GM12878 (cell line): ENCODE data around the gene CTRB1. TPM values are rescaled to one million over a fixed set of nuclear protein-coding genes. Genes with fewer than 3 reads are reported as not detected.

ENCODE experiments used
- BHLHE40 ChIP-seq, 2 experiments: fragments of 450-650 bp in 1 of 2; IDR thresholded peaks; 2 replicates each; pipeline ENCODE4 v1.6.1; 2011 to 2017; ENCODE audit warnings: low read depth in 2 of 2, borderline replicate concordance in 1 of 2, improper control_type of control experiment in 1 of 2, low read length in 1 of 2, mild to moderate bottlenecking in 1 of 2
- CHD4 ChIP-seq: fragments of 200-600 bp; sonication (generic); IDR thresholded peaks from 2 replicates; pipeline ENCODE4 v1.6.1; 2016; ENCODE audit warnings: mild to moderate bottlenecking
- CREM ChIP-seq: IDR thresholded peaks from 2 replicates; pipeline ENCODE4 v1.6.1; 2014; ENCODE audit warnings: antibody characterized with exemption, low read depth
- E2F4 ChIP-seq: IDR thresholded peaks from 2 replicates; pipeline ENCODE4 v1.6.1; 2012; ENCODE audit warnings: low read depth, low read length, improper control_type of control experiment
- EGR1 ChIP-seq, 2 experiments: IDR thresholded peaks; 1 replicate in 1 of 2; 2 replicates in 1 of 2; pipeline ENCODE4 v1.6.1; 2011 to 2012; ENCODE audit warnings: low read depth in 2 of 2, low read length in 2 of 2, borderline replicate concordance in 1 of 2, mild to moderate bottlenecking in 1 of 2, moderate library complexity in 1 of 2
- MLLT1 ChIP-seq: fragments of 450-650 bp; IDR thresholded peaks from 2 replicates; pipeline ENCODE4 v1.6.1; 2016; ENCODE audit warnings: mild to moderate bottlenecking
- NRF1 ChIP-seq: conservative IDR thresholded peaks from 2 replicates; pipeline ENCODE4 v1.6.1; 2011; ENCODE audit warnings: mild to moderate bottlenecking, low read depth, low read length, improper control_type of control experiment
- PKNOX1 ChIP-seq: fragments of 450-650 bp; IDR thresholded peaks from 2 replicates; pipeline ENCODE4 v1.6.1; 2016; ENCODE audit warnings: mild to moderate bottlenecking
- PML ChIP-seq: IDR thresholded peaks from 2 replicates; pipeline ENCODE4 v1.6.1; 2012; ENCODE audit warnings: low read length, inconsistent platforms
- POLR2AphosphoS2 ChIP-seq: IDR thresholded peaks from 2 replicates; pipeline ENCODE4 v1.6.1; 2011; ENCODE audit warnings: low read depth, mild to moderate bottlenecking, low read length, improper control_type of control experiment, moderate library complexity
- PRDM15 ChIP-seq: fragments of 450-650 bp; formaldehyde crosslinking; IDR thresholded peaks from 2 replicates; pipeline ENCODE4 v1.4.0; 2020; ENCODE audit warnings: mild to moderate bottlenecking, moderate library complexity
- RUNX3 ChIP-seq: IDR thresholded peaks from 2 replicates; pipeline ENCODE4 v1.6.1; 2012; ENCODE audit warnings: low read length, inconsistent platforms
- TCF3 ChIP-seq: IDR thresholded peaks from 2 replicates; pipeline ENCODE4 v1.6.1; 2012; ENCODE audit warnings: low read depth, mild to moderate bottlenecking, low read length, borderline replicate concordance; ENCODE audit not compliant: insufficient read depth
- ZBED1 ChIP-seq: IDR thresholded peaks from 2 replicates; pipeline ENCODE4 v1.6.1; 2016; ENCODE audit warnings: borderline replicate concordance
- ZNF24 ChIP-seq: fragments of 450-650 bp; IDR thresholded peaks from 2 replicates; pipeline ENCODE4 v1.6.1; 2017; ENCODE audit warnings: antibody characterized with exemption, mild to moderate bottlenecking
- polyA plus RNA-seq, 11 experiments: library from polyadenylated mRNA; depleted of rRNA in 4 of 11; unstranded in 6 of 11; stranded (reverse) in 5 of 11; fragments of >200 nt; fragmentation: Nextera tagmentation in 4 of 11; fragmentation: Illumina TruSeq in 1 of 11; extraction: Ambion mirVana in 4 of 11; extraction: Trizol in 1 of 11; gene quantifications; 1 replicate in 1 of 11; 2 replicates in 10 of 11; pipeline versions ENCODE4 v1.2.1 to v1.2.3, GENCODE V29; 2011 to 2016; ENCODE audit warnings: inconsistent platforms in 2 of 11, missing spikeins in 2 of 11, low read depth in 1 of 11
- total RNA-seq, 4 experiments: library from RNA; depleted of rRNA in 3 of 4; stranded (reverse); fragments of >200 nt in 3 of 4; fragmentation: Illumina TruSeq in 1 of 4; extraction: Trizol in 1 of 4; gene quantifications; 2 replicates each; pipeline versions ENCODE4 v1.2.1 to v1.2.3, GENCODE V29; 2013 to 2021
- TF ChIP-seq, protein P1 (sequence below): IDR thresholded peaks from 2 replicates; pipeline ENCODE4 v1.6.1; 2011; ENCODE audit warnings: borderline replicate concordance, low read depth, mild to moderate bottlenecking, moderate library complexity, mixed read lengths, low read length; ENCODE audit not compliant: insufficient read depth; ENCODE audit errors: extremely low read length
- TF ChIP-seq, protein P2 (sequence below): fragments of 450-650 bp; IDR thresholded peaks from 2 replicates; pipeline ENCODE4 v1.6.1; 2014; ENCODE audit warnings: mild to moderate bottlenecking

CTRB1 gene
- total and polyA plus RNA-seq, 10 of the 15 experiments (the other 5 are each of a cell fraction or from before 2014, with no cell fraction given): 0.28 to 4.4 TPM; not detected in 8

DNA sequence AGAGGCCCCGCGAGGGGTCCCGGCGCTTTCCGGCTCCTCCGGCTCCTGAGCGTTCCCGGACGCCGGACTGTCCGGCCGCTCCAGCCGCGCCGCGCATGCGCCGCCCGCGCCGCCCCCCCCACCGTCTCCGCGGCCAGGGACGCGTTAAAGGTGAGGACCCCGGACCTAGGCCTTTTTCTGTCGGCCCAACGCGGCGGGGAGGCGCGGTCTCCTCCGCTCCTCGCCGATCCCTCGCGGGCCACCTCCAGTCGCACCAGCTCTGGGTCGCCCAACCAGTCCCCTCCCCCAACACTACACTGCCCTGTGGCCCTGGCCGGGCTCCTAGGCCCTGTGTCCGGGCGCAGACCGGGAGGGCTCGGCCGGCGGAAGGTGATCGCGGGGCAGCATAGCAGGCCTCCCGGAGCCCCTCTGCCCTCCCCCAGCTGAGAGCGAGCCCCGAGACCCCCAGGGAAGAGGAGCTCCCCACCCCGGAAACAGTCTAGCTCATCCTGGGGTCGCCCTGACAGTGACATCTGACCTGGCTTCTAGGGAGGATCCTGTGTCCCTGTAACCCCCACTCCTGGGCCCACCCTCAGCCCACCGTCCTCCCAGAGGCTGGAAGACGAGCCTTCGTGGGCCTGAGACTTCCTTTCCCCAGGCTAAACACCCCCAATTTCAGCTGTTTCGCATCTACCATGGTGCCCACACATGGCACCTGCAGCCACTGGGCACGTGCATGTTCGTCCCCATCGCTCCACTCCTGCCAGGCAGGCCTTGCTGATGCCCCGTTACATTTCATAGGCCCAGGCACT lies 47.3 kb downstream of the CTRB1 start (continued):
- TF ChIP-seq E2F4: no peak
- peak; percentile 63 for TF ChIP-seq NRF1
- TF ChIP-seq CHD4: no peak
- no peak for TF ChIP-seq ZBED1
- TF ChIP-seq BHLHE40 (IDR thresholded peaks at IDR 0.05; ENCODE audit: borderline replicate concordance in 1 of 2, low read depth in 2 of 2, low read length in 1 of 2): peak in 1 of 2 experiments; percentile 33; a peak in 1 of 4 replicates
- TF ChIP-seq POLR2AphosphoS2: no peak
- TF ChIP-seq PML: no peak
- TF ChIP-seq ZNF24: 0 out of 2 replicates have a peak, but pooled peaks have one; percentile 4
- TF ChIP-seq PKNOX1: no peak
- no peak for TF ChIP-seq PRDM15 (CRISPR knock-in tag)
- no peak for TF ChIP-seq CREM
- TF ChIP-seq EGR1 (IDR thresholded peaks at IDR 0.05; ENCODE audit: borderline replicate concordance in 1 of 2, low read depth in 2 of 2, low read length in 2 of 2): no peak
- TF ChIP-seq, protein P1, sequence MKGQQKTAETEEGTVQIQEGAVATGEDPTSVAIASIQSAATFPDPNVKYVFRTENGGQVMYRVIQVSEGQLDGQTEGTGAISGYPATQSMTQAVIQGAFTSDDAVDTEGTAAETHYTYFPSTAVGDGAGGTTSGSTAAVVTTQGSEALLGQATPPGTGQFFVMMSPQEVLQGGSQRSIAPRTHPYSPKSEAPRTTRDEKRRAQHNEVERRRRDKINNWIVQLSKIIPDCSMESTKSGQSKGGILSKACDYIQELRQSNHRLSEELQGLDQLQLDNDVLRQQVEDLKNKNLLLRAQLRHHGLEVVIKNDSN: no peak
- TF ChIP-seq TCF3: no peak
- peak; percentile 41; the same call in 1 of the 2 replicates for TF ChIP-seq MLLT1
- TF ChIP-seq RUNX3: no peak
- TF ChIP-seq, protein P2, sequence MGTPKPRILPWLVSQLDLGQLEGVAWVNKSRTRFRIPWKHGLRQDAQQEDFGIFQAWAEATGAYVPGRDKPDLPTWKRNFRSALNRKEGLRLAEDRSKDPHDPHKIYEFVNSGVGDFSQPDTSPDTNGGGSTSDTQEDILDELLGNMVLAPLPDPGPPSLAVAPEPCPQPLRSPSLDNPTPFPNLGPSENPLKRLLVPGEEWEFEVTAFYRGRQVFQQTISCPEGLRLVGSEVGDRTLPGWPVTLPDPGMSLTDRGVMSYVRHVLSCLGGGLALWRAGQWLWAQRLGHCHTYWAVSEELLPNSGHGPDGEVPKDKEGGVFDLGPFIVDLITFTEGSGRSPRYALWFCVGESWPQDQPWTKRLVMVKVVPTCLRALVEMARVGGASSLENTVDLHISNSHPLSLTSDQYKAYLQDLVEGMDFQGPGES: no peak
